ENCODE data around the gene MMP2.

MMP2 gene

DNA sequence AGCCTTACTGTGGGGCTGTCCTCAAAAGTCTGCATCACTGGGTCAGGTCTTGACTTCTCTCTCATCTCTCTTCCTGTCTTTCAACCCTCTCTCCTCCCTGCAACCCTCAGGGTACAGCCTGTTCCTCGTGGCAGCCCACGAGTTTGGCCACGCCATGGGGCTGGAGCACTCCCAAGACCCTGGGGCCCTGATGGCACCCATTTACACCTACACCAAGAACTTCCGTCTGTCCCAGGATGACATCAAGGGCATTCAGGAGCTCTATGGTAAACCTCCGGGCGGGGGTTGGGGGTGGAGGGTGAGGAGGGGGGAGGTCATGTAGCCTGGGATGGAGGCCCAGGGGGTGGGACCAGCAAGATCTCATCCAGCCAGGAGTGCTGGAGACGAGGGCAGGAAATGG is 12.7 kb downstream of the MMP2 start:
- DNase-seq (ENCODE audit: low read depth in 2 of 2, low spot score in 1 of 2): no peak

DNA sequence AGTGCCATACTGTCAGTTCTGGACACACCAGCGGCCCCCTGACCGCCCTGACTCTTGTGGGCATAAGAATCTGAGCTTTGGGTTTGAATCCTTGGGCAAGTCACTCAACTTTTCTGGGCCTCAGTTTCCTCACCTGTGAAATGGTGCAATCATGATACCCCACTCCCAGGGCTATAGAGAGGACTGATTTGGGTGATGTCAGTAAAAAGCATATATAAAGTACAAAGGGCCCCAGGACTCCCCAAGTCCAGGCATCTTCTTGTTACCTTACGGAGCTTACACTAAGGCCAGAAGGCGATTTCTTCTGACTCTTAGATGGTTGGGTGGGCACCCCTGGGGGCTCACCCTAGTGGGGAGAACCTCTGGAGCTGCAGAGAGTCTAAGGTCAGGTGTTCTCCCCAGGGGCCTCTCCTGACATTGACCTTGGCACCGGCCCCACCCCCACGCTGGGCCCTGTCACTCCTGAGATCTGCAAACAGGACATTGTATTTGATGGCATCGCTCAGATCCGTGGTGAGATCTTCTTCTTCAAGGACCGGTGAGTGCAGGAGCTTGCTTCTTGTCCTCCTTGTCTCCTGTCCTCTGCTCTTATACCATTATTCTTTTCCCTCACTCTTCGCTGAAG is 13.9 kb downstream of the MMP2 start:
- no peak for DNase-seq (ENCODE audit: low read depth in 2 of 2, low spot score in 1 of 2)

DNA sequence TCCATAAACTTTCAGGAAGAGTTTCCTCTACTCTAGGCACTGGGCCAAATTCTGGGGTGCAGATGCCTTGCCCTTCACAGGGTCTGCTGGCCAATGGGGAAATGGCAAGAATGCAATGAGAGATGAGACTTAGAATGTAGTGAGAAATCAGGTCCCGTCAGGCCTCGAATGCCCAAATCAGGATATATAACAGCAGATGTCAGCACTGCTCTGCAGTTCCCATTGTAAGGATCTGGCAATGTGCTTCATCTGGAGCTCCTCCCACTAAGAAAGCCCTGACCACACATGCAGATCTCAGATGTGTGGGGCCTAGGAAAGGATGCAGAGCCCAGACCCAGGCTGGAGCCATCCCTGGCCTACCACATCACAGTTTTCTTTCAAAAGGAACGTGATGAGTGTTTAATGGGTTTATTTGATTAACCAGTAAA is 16.0 kb downstream of the MMP2 start:
- no peak for DNase-seq (ENCODE audit: low read depth in 2 of 2, low spot score in 1 of 2)

DNA sequence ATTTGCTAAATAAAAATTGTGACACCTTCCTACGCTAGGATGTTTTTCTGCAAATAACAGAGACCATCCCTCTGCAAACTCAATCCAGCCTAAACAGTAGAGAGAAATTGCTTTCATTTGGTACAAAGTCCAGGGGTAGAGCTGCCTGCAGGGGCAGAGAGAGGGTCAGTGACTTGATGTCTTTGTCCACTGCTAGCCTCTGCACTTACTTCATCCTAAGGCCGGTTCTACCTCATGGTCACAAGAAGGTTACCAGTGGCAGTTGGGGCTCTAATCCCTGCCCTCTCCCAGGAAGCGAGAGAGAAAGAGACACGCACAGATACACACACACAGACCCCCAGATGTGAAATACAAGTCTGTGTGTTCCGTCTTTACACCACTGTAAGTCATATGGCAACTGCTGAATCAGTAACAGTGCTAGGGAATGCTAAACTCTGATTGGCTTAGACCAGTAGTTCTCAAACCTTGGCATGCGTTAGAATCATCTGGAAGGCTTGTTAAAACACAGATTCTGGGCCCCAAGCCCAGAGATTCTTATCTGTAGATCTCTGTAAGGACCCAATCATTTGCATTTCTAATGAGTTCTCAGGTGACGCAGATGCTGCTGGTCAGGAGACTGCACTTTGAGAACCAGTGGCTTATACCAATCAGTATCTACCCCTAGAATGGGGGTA is 16.8 kb downstream of the MMP2 start:
- DNase-seq (ENCODE audit: low read depth in 2 of 2, low spot score in 1 of 2): no peak

DNA sequence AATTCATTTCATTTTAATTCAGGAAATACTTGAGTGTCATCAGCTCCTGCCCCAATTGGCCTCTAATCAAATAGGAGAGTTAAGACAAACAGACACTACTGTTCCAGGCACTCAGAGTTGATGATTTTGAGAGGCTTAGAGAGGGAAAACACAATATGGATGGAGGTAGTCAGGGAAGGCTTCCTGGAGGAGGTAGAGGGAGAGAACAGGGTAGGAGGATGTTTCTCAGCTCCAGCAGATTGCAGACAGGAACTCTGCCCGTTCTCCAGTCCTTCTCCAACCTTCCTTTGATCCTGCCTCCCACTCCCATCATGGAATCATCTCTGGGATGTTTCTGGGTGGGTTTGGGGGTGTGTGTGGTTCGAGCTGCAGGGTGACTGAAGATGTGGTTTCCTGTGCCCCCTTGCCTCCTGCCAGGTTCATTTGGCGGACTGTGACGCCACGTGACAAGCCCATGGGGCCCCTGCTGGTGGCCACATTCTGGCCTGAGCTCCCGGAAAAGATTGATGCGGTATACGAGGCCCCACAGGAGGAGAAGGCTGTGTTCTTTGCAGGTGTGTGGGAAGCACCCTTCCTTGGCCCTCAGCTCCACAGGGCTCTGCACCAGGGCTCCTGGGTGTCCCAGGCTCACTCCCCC is 17.6 kb downstream of the MMP2 start:
- no peak for DNase-seq (ENCODE audit: low read depth in 2 of 2, low spot score in 1 of 2)

DNA sequence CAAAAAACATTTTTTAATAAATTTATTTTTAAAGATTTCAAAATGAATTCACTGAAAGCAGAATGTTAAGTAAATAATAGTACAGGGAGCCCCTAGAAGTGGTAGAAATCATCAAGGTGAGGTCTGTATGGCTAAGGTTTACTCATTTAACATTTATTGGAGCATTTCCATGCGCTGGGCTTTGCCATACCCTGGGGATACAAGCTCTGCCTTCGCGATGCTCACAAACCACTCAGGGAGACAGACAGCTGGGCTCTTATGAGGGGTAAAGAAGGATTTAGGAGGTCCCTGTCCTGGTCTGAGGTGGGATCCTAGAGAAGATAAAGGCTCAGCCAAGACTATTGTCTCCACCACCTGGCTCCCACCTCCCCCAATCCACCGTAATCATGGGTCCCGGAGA is 18.6 kb downstream of the MMP2 start:
- no peak for DNase-seq (ENCODE audit: low read depth in 2 of 2, low spot score in 1 of 2)

DNA sequence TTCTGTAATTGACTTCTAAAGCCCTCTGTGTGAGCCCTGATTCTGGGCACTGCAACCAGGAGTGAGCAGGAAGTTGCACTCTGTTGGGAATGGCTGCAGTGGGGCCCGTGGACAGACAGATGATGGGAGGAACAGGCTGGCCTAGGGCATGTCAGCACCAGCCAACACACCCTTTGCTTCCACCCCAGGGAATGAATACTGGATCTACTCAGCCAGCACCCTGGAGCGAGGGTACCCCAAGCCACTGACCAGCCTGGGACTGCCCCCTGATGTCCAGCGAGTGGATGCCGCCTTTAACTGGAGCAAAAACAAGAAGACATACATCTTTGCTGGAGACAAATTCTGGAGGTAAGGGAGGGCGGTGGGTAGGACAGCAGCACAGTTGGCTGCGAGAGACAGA is 19.1 kb downstream of the MMP2 start:
- DNase-seq (ENCODE audit: low read depth in 2 of 2, low spot score in 1 of 2): no peak

DNA sequence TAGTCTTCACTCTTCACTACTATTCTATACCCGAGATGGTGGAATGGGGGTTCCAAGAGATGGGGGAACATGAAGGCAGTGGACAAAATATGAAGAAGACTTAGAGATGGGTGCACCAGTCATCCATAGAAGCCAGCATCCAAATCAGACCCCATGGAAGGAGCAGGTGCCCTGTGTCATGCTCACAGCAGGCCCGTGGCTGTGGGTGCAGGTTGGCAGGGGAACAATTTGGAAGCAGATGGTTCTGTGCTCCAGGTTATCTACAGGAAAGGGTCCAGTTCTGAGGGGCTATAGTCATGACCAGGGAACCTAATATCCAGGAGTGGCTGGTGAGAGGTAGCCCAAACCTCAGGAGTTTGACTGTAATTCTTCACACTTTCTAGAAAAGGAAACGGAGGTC is 20.3 kb downstream of the MMP2 start:
- no peak for DNase-seq (ENCODE audit: low read depth in 2 of 2, low spot score in 1 of 2)

DNA sequence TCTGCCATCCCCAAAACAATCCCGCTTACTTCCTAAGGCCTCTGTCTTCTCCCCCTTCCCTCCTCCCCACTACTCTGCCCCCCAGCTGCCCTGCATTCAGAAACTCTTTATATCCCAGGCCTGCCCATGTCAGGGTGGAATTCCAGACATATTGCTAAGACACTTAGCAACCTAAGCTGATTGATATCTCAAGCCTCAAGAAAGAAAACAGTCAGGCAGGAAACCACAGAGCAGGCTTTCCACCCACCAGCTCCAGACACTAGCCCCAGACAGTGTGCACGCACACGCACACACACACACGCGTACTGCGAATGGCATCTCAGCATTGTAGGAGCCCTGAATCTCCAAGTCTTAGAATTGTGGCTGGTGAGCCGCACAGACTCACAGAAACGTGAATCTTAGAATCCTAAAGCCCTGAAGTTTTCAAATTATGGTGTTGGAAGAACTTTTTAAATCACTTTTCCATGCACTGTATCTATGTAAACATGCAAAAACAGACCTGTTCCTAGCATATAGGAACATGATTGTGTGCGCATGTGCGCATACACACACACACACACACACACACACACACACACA is 21.0 kb downstream of the MMP2 start:
- DNase-seq (ENCODE audit: low read depth in 2 of 2, low spot score in 1 of 2): no peak

DNA sequence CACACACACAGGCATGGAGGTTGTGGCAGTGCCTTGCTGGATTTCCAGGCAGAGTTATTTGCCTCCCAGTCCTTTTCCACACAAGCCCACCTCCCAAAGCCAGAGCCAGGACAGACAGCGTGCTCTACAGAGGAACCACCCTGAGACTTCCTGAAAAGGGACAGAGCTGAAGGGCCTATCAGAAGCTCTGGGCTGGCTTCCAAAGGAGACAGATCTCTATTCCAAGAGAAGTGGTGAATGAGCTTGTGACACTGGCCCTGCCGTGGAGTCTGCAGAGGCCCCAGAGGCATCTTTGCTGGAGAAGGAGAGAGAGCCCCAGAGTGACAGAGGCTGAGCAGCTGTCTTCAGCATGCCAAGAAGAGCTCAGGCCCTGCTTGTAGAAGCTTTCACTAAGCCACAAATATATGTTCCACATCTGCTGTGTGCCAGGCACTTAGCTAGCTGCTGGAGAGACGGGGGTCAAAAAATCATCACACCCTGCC is 21.6 kb downstream of the MMP2 start:
- no peak for DNase-seq (ENCODE audit: low read depth in 2 of 2, low spot score in 1 of 2)

DNA sequence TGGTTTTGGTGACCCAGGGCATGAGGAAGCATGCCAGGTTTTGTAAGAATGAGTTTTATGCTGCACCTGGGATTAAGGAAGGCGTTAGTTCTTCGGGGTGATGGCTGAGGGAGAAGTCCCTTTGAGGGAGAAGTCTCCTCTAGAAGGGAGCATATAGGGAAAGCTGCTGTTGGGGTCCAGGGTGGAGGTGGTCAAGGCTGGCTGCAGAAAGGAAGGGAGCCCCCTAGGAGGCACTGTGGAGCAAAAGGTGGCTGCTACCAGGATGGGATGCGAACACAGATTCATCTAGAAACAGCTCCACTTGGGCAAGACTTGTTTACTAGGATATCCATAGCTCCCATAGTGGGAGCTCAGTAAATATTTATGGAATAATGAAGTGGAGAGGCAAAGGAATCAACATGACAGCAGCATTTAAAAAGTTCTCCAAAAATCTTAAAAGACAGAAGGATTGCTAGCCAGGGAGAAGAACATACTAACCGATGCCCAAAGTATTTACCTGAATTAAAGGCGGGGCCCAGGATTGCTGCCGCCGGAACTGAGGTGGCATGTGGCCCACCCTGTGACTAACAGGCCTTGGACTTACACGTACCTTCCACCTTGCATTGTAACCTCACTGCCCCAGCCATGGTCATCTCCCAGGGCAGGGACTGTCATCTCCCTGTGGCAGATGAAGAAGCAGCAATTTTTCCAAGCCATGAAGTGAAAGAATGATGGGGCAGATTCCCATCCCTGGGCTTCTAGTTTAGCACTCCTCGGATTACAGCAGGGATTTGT is 22.7 kb downstream of the MMP2 start:
- no peak for DNase-seq (ENCODE audit: low read depth in 2 of 2, low spot score in 1 of 2)

DNA sequence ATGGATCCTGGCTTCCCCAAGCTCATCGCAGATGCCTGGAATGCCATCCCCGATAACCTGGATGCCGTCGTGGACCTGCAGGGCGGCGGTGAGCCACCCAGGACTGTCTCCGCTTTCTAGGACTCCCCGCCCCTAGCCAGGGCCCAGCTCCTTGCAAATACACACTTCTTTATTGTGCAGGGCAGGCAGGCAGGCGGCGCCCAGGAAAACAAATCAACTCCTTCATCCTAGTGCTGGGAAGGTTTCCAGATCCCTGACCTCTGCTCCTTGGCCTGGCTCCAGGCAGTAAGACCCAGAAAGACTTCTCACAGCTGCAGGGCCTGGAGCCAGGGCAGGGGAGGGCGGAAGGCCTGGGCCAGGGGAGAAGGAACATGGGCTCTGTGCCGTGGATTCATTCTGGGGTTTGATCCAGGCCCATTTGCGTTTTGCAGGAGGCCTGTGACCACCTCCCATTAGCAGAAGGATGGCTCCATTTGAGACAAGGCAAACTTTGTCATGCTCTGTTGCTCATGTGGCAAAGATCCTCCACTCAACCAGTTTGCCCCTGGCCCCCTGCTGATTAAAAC is 23.9 kb downstream of the MMP2 start:
- no peak for DNase-seq (ENCODE audit: low read depth in 2 of 2, low spot score in 1 of 2)

DNA sequence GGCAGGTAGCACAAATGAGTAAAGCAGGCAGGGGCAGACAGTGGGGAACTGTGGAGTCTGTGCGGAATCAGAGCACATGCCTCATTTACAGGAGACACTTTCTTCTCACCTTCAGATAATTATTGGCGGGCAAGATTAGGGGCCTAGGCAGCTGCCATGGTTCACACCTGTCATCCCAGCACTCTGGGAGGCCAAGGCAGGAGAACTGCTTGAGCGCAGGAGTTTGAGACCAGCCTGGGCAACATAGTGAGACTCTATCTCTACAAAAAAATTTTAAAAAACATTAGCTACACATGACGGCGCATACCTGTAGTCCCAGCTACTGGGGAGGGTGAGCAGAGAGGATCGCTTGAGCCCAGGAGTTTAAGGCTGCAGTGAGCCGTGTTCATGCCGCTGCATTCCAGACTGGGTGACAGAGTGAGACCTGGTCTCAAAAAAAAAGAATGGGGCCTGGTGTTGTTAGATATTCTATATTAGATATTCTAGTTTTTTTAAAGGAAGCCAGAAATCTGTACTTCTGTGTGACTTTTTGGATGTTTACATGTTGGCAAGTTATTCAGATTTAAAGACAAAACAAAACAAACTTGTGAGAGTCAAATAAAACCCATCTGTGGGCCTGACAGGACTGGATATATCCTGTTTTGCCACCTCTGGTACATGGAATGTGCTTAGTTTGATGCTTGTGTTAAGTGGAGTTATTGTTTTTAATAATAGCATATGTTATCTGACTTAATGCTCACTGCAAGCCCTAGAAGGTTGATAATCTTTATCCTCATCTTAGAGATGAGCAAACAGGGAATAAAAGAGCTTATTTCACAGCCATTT is 24.9 kb downstream of the MMP2 start:
- no peak for DNase-seq (ENCODE audit: low read depth in 2 of 2, low spot score in 1 of 2)

DNA sequence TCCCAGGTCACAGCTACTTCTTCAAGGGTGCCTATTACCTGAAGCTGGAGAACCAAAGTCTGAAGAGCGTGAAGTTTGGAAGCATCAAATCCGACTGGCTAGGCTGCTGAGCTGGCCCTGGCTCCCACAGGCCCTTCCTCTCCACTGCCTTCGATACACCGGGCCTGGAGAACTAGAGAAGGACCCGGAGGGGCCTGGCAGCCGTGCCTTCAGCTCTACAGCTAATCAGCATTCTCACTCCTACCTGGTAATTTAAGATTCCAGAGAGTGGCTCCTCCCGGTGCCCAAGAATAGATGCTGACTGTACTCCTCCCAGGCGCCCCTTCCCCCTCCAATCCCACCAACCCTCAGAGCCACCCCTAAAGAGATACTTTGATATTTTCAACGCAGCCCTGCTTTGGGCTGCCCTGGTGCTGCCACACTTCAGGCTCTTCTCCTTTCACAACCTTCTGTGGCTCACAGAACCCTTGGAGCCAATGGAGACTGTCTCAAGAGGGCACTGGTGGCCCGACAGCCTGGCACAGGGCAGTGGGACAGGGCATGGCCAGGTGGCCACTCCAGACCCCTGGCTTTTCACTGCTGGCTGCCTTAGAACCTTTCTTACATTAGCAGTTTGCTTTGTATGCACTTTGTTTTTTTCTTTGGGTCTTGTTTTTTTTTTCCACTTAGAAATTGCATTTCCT is 26.5 kb downstream of the MMP2 start:
- no peak for DNase-seq (ENCODE audit: low read depth in 2 of 2, low spot score in 1 of 2)

DNA sequence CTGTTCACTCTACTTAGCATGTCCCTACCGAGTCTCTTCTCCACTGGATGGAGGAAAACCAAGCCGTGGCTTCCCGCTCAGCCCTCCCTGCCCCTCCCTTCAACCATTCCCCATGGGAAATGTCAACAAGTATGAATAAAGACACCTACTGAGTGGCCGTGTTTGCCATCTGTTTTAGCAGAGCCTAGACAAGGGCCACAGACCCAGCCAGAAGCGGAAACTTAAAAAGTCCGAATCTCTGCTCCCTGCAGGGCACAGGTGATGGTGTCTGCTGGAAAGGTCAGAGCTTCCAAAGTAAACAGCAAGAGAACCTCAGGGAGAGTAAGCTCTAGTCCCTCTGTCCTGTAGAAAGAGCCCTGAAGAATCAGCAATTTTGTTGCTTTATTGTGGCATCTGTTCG is 27.1 kb downstream of the MMP2 start:
- no peak for DNase-seq (ENCODE audit: low read depth in 2 of 2, low spot score in 1 of 2)

DNA sequence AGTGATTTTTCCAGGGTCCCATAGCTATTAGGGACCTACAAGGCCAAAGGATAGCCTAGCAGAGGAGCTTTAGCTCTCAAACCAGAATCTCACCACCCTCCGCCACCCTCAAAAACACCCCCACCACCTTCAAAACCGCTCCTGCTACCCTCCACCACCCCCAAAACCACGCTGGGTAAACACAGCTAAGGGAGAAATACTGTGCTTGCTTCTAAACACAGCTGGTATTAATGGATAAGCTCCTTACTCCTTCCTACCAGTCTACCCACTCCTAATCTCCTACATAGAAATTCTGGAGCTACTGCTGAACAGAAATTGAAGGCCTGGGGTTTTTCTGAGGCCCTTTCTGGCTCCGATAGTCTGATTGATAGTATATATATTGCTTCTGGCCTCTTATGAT is 27.7 kb downstream of the MMP2 start:
- no peak for DNase-seq (ENCODE audit: low read depth in 2 of 2, low spot score in 1 of 2)

DNA sequence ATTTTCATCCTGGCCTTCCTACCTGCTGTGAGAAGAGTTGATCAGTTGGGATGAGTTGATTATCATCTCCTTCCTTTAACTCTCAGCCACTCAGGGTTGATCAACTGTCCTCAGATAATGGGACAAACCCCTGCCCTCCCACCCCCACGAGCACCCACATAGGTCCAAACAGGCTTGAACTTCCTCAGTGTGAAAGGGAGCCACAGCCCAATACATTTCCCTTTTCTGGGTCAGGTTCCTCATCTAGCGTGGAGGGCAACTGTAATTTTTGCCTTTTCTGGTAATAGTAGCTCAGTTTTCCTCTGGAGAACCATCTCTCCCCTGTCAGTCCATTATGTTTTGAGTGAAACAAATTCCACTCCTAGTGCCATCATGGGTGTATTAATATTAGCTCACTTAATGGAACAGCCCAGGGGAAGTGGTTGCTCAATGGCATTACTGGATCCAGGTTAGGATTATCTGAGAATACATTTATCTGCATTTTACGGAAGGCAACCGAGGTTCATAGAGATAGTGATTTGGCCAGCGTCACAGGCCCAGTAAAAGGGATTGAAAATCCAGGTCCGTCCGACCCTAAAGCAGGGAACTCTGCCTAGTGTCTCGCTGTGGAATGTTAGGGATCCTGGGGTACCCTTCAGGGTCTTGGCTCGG is 29.4 kb downstream of the MMP2 start:
- DNase-seq (ENCODE audit: low read depth in 2 of 2, low spot score in 1 of 2): no peak

DNA sequence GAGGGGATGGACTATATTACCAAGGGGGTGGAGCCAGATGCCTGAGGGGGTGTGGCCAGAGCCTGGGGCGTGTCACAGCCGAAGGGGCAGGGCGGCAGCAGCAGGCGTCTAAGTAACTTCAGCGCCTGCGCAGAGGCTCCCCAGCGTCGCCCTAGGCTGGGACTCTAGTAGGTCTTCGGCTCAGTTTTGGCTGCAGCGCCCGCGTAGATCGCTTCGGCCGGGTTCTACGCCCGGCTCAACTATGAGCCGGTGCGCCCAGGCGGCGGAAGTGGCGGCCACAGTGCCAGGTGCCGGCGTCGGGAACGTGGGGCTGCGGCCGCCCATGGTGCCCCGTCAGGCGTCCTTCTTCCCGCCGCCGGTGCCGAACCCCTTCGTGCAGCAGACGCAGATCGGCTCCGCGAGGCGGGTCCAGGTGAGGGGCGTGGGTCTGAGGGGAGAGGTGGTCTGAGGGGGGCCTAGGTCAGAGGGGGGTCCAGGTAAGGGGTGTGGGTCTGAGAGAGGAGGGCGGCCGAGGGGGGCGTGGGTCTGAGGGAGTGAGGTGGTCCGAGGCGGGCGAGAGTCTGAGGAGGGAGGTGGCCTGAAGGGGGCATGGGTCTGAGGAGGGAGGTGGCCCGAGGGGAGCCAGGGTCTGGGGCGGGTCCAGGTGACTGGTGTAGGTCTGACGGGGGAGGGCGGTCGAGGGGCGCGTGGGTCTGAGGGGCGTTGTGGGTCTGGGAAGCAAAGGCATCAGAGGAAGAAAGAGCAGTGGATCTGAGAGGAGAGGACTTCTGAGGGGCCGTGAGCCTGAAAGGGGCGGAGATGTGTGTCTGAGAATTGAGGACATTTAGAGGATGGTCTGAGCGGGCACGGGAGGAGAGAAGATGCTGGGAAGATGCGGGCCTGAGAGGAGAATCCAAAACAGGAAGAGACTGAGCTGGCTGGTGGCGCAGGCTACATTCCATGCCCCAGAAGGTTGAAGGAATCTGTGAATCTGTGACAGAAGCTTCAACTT is 30.2 kb downstream of the MMP2 start, which contains the start of gene LPCAT2:
Gene LPCAT2 (plus strand): TSS at position 132 of the 991 bp plus-strand sequence. CDS start 110 bp downstream, at position 242.
- no peak for DNase-seq (ENCODE audit: low read depth in 2 of 2, low spot score in 1 of 2)

All from stimulated activated CD8-positive, alpha-beta memory T cell treated with anti-CD3 and anti-CD28 coated beads, Interleukin-4, amount 100 ng/mL, for 4 hours (primary cell).